Duodenal mucosa (tissue), 2 donors: Measurements from ENCODE around the gene RPA3.

Experiments used
- H3K27ac ChIP-seq: one replicate; pipeline ENCODE4 v1.7.0; 2013; ENCODE audit warnings: low read depth, low read length
- H3K27me3 ChIP-seq, 2 donors: one replicate each; pipeline ENCODE4 v1.7.0; 2013; ENCODE audit warnings: low read length in 2 of 2, control low read depth in 1 of 2; ENCODE audit not compliant: insufficient read depth in 2 of 2, control insufficient read depth in 1 of 2
- H3K36me3 ChIP-seq, 2 donors: one replicate each; pipeline ENCODE4 v1.7.0; 2013; ENCODE audit warnings: low read length in 2 of 2, control low read depth in 1 of 2; ENCODE audit not compliant: insufficient read depth in 2 of 2, control insufficient read depth in 1 of 2
- H3K4me1 ChIP-seq, 2 donors: one replicate each; pipeline ENCODE4 v1.7.0; 2013; ENCODE audit warnings: low read length in 2 of 2, control low read depth in 1 of 2; ENCODE audit not compliant: insufficient read depth in 2 of 2, control insufficient read depth in 1 of 2
- H3K4me3 ChIP-seq, 2 donors: one replicate each; pipeline ENCODE4 v1.7.0; 2013; ENCODE audit warnings: low read length in 2 of 2, low read depth in 1 of 2
- H3K9ac ChIP-seq, 2 donors: one replicate each; pipeline ENCODE4 v1.7.0; 2013; ENCODE audit warnings: low read length in 2 of 2, low read depth in 1 of 2
- H3K9me3 ChIP-seq, 2 donors: one replicate each; pipeline ENCODE4 v1.7.0; 2013; ENCODE audit warnings: low read length in 2 of 2, control low read depth in 1 of 2; ENCODE audit not compliant: control insufficient read depth in 1 of 2

RPA3 gene

DNA sequence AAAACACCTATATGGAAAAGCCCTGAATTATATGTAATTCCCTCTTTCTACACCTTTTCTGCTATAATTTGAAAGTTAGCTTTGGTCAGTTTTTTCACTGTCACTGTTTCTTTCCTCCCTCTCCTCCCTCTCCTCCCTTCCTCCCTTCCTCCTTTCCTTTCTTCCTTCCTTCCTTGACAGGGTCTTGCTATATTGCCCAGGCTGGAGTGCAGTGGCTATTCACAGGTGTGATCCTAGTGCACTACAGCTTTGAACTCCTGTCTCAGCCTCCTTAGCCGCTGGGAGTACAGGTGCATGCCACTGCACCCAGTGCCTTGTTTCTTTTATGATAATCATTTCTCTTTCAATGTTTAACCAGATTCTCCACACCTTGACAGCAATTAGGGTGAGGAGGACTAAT is 100.0 kb downstream of the RPA3 start:
- H3K9ac ChIP-seq, result no peak overlapping the region
- H3K4me3 ChIP-seq, result no peak overlapping the region
- no peaks in the 10 kb centered on the region for H3K9me3 ChIP-seq
- H3K27ac ChIP-seq, result no peak overlapping the region
- no peaks in the 10 kb centered on the region for H3K27me3 ChIP-seq
- no peaks in the 10 kb centered on the region for H3K36me3 ChIP-seq
- no peaks in the 10 kb centered on the region for H3K4me1 ChIP-seq

- no peak overlapping the region for H3K4me3 ChIP-seq
- no peak overlapping the region for H3K27ac ChIP-seq
- no peaks in the 10 kb centered on the region for H3K4me1 ChIP-seq
- no peaks in the 10 kb centered on the region for H3K36me3 ChIP-seq
- no peaks in the 10 kb centered on the region for H3K27me3 ChIP-seq
- no peaks in the 10 kb centered on the region for H3K9me3 ChIP-seq
- no peak overlapping the region for H3K9ac ChIP-seq
Measured at GRCh38 chr7:7617550-7617949, 100.9 kb downstream of the RPA3 start.

DNA sequence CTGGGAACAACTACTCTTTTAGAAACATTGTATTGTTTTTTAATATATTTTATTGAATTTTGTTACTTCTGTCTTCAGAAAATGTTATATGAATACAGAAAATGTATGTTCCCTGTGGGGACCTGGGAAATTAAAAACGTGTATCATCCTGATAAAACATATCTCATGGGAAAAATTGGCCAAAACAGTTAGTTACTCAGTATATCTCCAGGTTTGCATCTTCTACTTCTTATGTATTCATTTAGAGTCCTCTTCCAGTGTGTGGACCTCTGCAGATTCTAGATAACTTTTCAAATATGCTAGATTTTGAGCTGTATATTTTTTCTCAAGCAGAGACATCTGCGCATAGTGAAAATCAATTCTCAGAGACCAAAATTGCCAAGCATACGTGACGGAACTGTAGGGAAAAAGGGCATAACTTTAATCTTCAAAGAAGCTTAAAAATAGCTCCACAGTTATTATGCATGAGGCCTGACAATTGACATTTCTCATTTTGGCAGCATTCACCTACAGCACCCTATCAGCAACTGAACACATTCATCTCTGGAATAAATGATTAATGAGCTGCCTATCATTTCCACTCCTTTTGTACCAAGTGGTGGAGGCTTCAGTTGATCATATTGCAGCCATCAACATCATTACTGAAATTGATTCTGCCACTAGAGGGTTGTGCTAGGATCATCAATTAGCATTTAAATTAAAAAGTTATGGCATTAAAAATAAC is 104.2 kb downstream of the RPA3 start:
- H3K27ac ChIP-seq, result no peak overlapping the region

GRCh38 chr7:7613210-7613609 is 105.2 kb downstream of the RPA3 start:
- Histone ChIP-seq H3K27ac (no peak overlapping the region), H3K4me1 (no peaks in the 10 kb centered on the region), H3K27me3 (no peaks in the 10 kb centered on the region), H3K9me3 (no peaks in the 10 kb centered on the region), H3K9ac (no peak overlapping the region), H3K36me3 (no peaks in the 10 kb centered on the region), H3K4me3 (no peak overlapping the region)

More for the DNA sequence above, 104.2 kb downstream of the RPA3 start:
- Histone ChIP-seq H3K4me3 (no peak overlapping the region), H3K4me1 (no peaks in the 10 kb centered on the region), H3K36me3 (no peaks in the 10 kb centered on the region), H3K27me3 (no peaks in the 10 kb centered on the region), H3K9me3 (no peaks in the 10 kb centered on the region), H3K9ac (no peak overlapping the region)

- H3K9ac ChIP-seq, result no peak overlapping the region
- no peaks in the 10 kb centered on the region for H3K27me3 ChIP-seq
- no peaks in the 10 kb centered on the region for H3K4me1 ChIP-seq
- no peak overlapping the region for H3K4me3 ChIP-seq
- H3K9me3 ChIP-seq, result no peaks in the 10 kb centered on the region
- H3K27ac ChIP-seq, result no peak overlapping the region
- H3K36me3 ChIP-seq, result peaks cover 0 to 2% of the 10 kb centered on the region in 2 donors
Measured at GRCh38 chr7:7612519-7612918, 105.9 kb downstream of the RPA3 start.

DNA sequence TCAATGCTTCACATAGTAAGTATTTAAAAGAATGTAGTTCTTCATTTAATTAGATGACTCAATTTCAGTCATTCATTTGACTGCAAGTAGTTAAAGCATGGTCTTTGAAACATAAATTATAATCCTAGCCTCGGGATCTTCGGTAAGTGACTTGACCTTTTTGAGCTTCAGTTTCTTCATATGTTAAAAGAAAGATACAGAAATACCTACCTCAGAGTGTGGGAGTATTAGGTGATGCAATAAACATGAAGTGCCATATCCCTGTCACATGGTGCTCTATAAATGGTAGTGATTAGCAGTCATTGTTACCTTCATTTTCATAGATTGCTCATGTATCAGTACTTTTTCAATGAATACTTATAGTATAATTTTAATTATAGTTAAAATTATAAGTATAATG is 109.1 kb downstream of the RPA3 start:
- H3K4me1 ChIP-seq, result no peaks in the 10 kb centered on the region
- H3K9me3 ChIP-seq, result no peaks in the 10 kb centered on the region
- no peak overlapping the region for H3K9ac ChIP-seq
- H3K27ac ChIP-seq, result no peak overlapping the region
- no peak overlapping the region for H3K4me3 ChIP-seq
- peaks cover 4 to 10% of the 10 kb centered on the region in 2 donors for H3K36me3 ChIP-seq
- H3K27me3 ChIP-seq, result no peaks in the 10 kb centered on the region

DNA sequence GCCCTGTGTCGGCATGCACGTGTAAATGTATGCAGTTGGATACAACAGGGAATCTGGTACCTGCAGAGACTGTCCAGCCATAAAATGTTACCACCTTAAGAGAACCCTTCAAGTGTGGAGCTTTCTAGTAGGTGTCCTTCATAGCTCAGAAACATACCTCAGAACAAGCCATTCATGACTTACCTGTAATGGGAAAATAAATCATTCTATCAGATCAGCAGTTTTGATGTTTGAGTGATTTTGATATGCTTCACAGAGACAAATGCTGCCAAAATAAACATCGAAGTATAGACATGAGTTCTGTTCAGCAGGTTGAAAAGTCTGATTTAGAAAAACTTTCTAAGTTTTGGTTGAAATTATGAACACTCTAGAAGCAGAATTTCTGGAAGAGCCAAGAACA is 111.4 kb downstream of the RPA3 start:
- Histone ChIP-seq H3K36me3 (peaks cover 4 to 10% of the 10 kb centered on the region in 2 donors), H3K4me1 (no peaks in the 10 kb centered on the region), H3K9ac (no peak overlapping the region), H3K27ac (no peak overlapping the region), H3K9me3 (no peaks in the 10 kb centered on the region), H3K4me3 (no peak overlapping the region), H3K27me3 (no peaks in the 10 kb centered on the region)

GRCh38 chr7:7596176-7596575 is 122.2 kb downstream of the RPA3 start:
- H3K36me3 ChIP-seq, result peaks cover 11 to 15% of the 10 kb centered on the region in 2 donors
- H3K4me3 ChIP-seq, result no peak overlapping the region
- H3K9ac ChIP-seq, result no peak overlapping the region
- no peaks in the 10 kb centered on the region for H3K9me3 ChIP-seq
- no peak overlapping the region for H3K27ac ChIP-seq
- no peaks in the 10 kb centered on the region for H3K27me3 ChIP-seq
- no peaks in the 10 kb centered on the region for H3K4me1 ChIP-seq

DNA sequence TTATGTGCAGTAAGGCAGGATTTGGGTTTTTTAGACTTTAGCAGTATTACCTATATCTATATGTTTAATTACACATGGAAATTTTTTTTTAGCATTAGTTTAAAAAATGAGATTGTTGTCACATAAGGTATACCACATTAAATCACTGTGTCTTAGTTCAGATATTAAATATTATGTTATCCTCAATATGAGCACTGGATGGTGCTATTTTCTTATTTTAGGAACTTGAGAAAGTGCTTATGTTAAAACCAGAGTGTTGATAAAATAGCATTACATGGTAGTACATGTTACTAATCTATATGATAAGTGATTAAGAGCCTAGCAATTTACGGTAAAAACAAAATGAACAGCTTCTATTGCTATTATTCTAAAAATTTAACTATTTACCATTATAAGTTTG is 123.0 kb downstream of the RPA3 start:
- Histone ChIP-seq H3K4me3 (no peak overlapping the region), H3K9ac (no peak overlapping the region), H3K9me3 (no peaks in the 10 kb centered on the region), H3K36me3 (peaks cover 11 to 15% of the 10 kb centered on the region in 2 donors), H3K27ac (no peak overlapping the region), H3K27me3 (no peaks in the 10 kb centered on the region), H3K4me1 (no peaks in the 10 kb centered on the region)
